Measurements from ENCODE around the gene RAB24. TPM values are rescaled to one million over a fixed set of nuclear protein-coding genes. Genes with fewer than 3 reads are reported as not detected.

The RAB24 gene
- total RNA-seq, 2 donors from 2014 or later, result 14.8 to 21.5 TPM

Other genes starting within 250 kb of the RAB24 start
- 1 to 10 TPM in 1 of 2 donors, under 1 TPM in 1; 0.75 to 2.3 TPM for gene FGFR4, start 216.8 kb downstream of the RAB24 start, total RNA-seq
- 10 to 100 TPM; 62.6 to 80.5 TPM for gene NSD1, start 169.9 kb downstream of the RAB24 start, total RNA-seq
- gene PRELID1, start 80 bp upstream of the RAB24 start, total RNA-seq, result 100 to 1,000 TPM; 161 to 206 TPM
- 10 to 100 TPM; 31.4 to 73.9 TPM for gene MXD3, start 8.2 kb upstream of the RAB24 start, total RNA-seq
- gene LMAN2, start 47.9 kb upstream of the RAB24 start, total RNA-seq, result 100 to 1,000 TPM in 1 of 2 donors, 10 to 100 TPM in 1; 96.7 to 108 TPM
- 10 to 100 TPM; 22.0 to 77.6 TPM for gene RGS14, start 54.2 kb upstream of the RAB24 start, total RNA-seq
- gene SLC34A1, start 80.7 kb upstream of the RAB24 start, total RNA-seq, result under 1 TPM; 0.07 to 0.19 TPM
- not detected for gene PFN3, start 96.9 kb upstream of the RAB24 start, total RNA-seq
- 1 to 10 TPM; 2.2 to 9.8 TPM for gene F12, start 105.8 kb upstream of the RAB24 start, total RNA-seq
- 100 to 1,000 TPM; 104 to 125 TPM for gene GRK6, start 123.0 kb upstream of the RAB24 start, total RNA-seq
- gene PRR7, start 143.1 kb upstream of the RAB24 start, total RNA-seq, result 10 to 100 TPM in 1 of 2 donors, 1 to 10 TPM in 1; 4.1 to 11.4 TPM
- 10 to 100 TPM in 1 of 2 donors, 1 to 10 TPM in 1; 5.5 to 20.2 TPM for gene DBN1, start 169.9 kb upstream of the RAB24 start, total RNA-seq
- 10 to 100 TPM; 44.6 to 47.5 TPM for gene PDLIM7, start 193.9 kb upstream of the RAB24 start, total RNA-seq
- 10 to 100 TPM in 1 of 2 donors, 1 to 10 TPM in 1; 1.8 to 14.9 TPM for gene DOK3, start 206.1 kb upstream of the RAB24 start, total RNA-seq
- 100 to 1,000 TPM in 1 of 2 donors, 10 to 100 TPM in 1; 70.1 to 230 TPM for gene DDX41, start 213.2 kb upstream of the RAB24 start, total RNA-seq